CD4-positive, alpha-beta T cell (primary cell): ENCODE measurements around the gene GNG13. TPM values are rescaled to one million over a fixed set of nuclear protein-coding genes. Genes with fewer than 3 reads are reported as not detected.

Source experiments
- ATAC-seq: fragments of 200-7000 bp; cut with Tn5 transposase; one replicate; pipeline ENCODE4 v1.10.0; 2022; ENCODE audit warnings: mild to moderate bottlenecking; ENCODE audit not compliant: poor library complexity
- CTCF ChIA-PET: fragments of 350-600 bp; sonication (Branson Sonifier 250); formaldehyde crosslinking; loops from one replicate; lab custom pipeline; 2021; ENCODE audit warnings: antibody characterized with exemption, inconsistent platforms; lab: Charles Lee
- POLR2A ChIA-PET: fragments of 350-600 bp; sonication (Branson Sonifier 250); formaldehyde crosslinking; loops from one replicate; lab custom pipeline; 2021; ENCODE audit warnings: antibody characterized with exemption, inconsistent platforms; lab: Charles Lee
- DNase-seq, 14 experiments: peaks; one replicate each; pipeline ENCODE4 v3.0.0-alpha.2; 2013 to 2020; ENCODE audit warnings: mixed read lengths in 2 of 14
- H3K27ac ChIP-seq, 2 donors: one replicate each; pipeline versions ENCODE4 v1.5.1 to v1.7.0; 2013; ENCODE audit warnings: low read length in 2 of 2, low read depth in 1 of 2, mild to moderate bottlenecking in 1 of 2
- H3K27me3 ChIP-seq, 2 experiments: 1 replicate in 1 of 2; 2 replicates in 1 of 2; pipeline versions ENCODE4 v1.6.1 to v1.7.0; 2013; ENCODE audit warnings: low read length in 2 of 2, control low read depth in 1 of 2, mild to moderate bottlenecking in 1 of 2, moderate library complexity in 1 of 2; ENCODE audit not compliant: insufficient read depth in 2 of 2, control insufficient read depth in 1 of 2
- H3K36me3 ChIP-seq: one replicate; pipeline ENCODE4 v1.6.1; 2013; ENCODE audit warnings: low read length, control low read depth; ENCODE audit not compliant: insufficient read depth
- H3K4me1 ChIP-seq: one replicate; pipeline ENCODE4 v1.6.1; 2013; ENCODE audit warnings: low read length, control low read depth; ENCODE audit not compliant: insufficient read depth
- H3K4me3 ChIP-seq: one replicate; pipeline ENCODE4 v1.5.1; 2013; ENCODE audit warnings: mild to moderate bottlenecking, low read length, moderate library complexity
- H3K9me3 ChIP-seq, 2 experiments: 1 replicate in 1 of 2; 2 replicates in 1 of 2; pipeline versions ENCODE4 v1.6.1 to v1.7.0; 2013; ENCODE audit warnings: low read length in 2 of 2, mild to moderate bottlenecking in 2 of 2, control low read depth in 1 of 2, moderate library complexity in 1 of 2; ENCODE audit not compliant: control insufficient read depth in 1 of 2, insufficient read depth in 1 of 2
- H3K27ac Mint-ChIP-seq: one replicate; pipeline ENCODE4 v1.8.0; 2020; ENCODE audit warnings: mixed read lengths
- H3K27me3 Mint-ChIP-seq: one replicate; pipeline ENCODE4 v1.8.0; 2021; ENCODE audit warnings: mixed read lengths
- H3K36me3 Mint-ChIP-seq: one replicate; pipeline ENCODE4 v1.8.0; 2021; ENCODE audit warnings: low read depth, mixed read lengths
- H3K4me1 Mint-ChIP-seq: one replicate; pipeline ENCODE4 v1.8.0; 2021; ENCODE audit warnings: low read depth, mixed read lengths
- H3K4me3 Mint-ChIP-seq: one replicate; pipeline ENCODE4 v1.8.0; 2020; ENCODE audit warnings: mild to moderate bottlenecking, mixed read lengths
- H3K9me3 Mint-ChIP-seq: one replicate; pipeline ENCODE4 v1.8.0; 2020; ENCODE audit warnings: mixed read lengths
- intact Hi-C, 2 experiments: fragments of 100-400 bp; cut with DNase I in 1 of 2; cut with micrococcal nuclease in 1 of 2; formaldehyde crosslinking; loops; one replicate each; pipeline versions ENCODE4 v1.15.1 to v1.9.0; 2023 to 2025; cut with DNase I, micrococcal nuclease
- total RNA-seq, 174 experiments: library from RNA in 2 of 174; stranded (reverse) in 2 of 174; gene quantifications; one replicate each; pipeline ENCODE4 v1.2.3 and lab custom pipeline; 2021 to 2026
- TF ChIP-seq, protein P1 (sequence below): fragments of 200-600 bp; IDR thresholded peaks from one replicate; pipeline ENCODE4 v1.8.0; 2022; ENCODE audit warnings: antibody characterized with exemption, mild to moderate bottlenecking

The GNG13 gene
- total RNA-seq, 2 experiments from 2014 or later, result not detected

DNA sequence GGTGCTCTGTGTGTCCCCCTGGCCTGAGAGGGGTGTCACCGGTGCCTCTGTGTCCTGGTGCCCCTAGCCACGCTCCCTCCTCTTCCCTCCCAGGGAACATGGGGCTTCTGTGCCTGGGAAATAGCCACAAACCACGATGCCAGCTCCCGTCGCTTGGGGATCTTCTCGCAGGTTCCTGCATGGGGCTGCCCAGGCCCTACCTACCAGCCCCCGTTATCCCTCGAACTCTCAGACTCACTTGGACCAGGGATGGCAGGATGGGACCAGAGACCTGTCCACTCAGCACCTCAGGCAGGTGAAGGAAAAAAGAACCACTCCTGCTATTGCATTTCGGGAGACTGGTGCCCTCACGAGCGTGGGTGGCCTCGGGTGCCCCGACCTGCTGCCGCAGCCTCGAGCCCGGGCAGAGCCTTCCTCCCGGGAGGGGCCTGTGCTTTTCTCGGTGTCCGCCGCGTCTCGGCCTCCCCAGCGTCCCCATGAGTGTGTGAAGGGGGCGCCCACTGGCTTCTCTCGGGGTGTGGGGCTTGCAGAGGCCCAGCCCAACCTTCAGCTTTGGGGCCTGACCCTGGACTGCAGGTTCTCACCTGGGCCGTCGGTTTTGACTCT, 41.0 kb upstream of the GNG13 start:
- H3K27me3 ChIP-seq, result peaks cover 0 to 4% of the 10 kb centered on the region in 2 experiments
- ChIA-PET CTCF (no interaction called here), POLR2A (no interaction called here)
- ATAC-seq (no peak), DNase-seq (no peak)
- H3K27ac ChIP-seq, result no peak overlapping the region
- H3K4me1 ChIP-seq, result no peaks in the 10 kb centered on the region
- intact Hi-C loops, result no loop called here
- Mint-ChIP-seq H3K27ac (no peak overlapping the region), H3K4me1 (no peaks in the 10 kb centered on the region), H3K36me3 (no peaks in the 10 kb centered on the region), H3K9me3 (no peaks in the 10 kb centered on the region), H3K4me3 (no peak overlapping the region), H3K27me3 (no peaks in the 10 kb centered on the region)
- no peak overlapping the region for H3K4me3 ChIP-seq
- TF ChIP-seq, protein P1, sequence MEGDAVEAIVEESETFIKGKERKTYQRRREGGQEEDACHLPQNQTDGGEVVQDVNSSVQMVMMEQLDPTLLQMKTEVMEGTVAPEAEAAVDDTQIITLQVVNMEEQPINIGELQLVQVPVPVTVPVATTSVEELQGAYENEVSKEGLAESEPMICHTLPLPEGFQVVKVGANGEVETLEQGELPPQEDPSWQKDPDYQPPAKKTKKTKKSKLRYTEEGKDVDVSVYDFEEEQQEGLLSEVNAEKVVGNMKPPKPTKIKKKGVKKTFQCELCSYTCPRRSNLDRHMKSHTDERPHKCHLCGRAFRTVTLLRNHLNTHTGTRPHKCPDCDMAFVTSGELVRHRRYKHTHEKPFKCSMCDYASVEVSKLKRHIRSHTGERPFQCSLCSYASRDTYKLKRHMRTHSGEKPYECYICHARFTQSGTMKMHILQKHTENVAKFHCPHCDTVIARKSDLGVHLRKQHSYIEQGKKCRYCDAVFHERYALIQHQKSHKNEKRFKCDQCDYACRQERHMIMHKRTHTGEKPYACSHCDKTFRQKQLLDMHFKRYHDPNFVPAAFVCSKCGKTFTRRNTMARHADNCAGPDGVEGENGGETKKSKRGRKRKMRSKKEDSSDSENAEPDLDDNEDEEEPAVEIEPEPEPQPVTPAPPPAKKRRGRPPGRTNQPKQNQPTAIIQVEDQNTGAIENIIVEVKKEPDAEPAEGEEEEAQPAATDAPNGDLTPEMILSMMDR, result no peak
- H3K36me3 ChIP-seq, result no peaks in the 10 kb centered on the region
- H3K9me3 ChIP-seq, result peaks cover 6 to 17% of the 10 kb centered on the region in 2 experiments

DNA sequence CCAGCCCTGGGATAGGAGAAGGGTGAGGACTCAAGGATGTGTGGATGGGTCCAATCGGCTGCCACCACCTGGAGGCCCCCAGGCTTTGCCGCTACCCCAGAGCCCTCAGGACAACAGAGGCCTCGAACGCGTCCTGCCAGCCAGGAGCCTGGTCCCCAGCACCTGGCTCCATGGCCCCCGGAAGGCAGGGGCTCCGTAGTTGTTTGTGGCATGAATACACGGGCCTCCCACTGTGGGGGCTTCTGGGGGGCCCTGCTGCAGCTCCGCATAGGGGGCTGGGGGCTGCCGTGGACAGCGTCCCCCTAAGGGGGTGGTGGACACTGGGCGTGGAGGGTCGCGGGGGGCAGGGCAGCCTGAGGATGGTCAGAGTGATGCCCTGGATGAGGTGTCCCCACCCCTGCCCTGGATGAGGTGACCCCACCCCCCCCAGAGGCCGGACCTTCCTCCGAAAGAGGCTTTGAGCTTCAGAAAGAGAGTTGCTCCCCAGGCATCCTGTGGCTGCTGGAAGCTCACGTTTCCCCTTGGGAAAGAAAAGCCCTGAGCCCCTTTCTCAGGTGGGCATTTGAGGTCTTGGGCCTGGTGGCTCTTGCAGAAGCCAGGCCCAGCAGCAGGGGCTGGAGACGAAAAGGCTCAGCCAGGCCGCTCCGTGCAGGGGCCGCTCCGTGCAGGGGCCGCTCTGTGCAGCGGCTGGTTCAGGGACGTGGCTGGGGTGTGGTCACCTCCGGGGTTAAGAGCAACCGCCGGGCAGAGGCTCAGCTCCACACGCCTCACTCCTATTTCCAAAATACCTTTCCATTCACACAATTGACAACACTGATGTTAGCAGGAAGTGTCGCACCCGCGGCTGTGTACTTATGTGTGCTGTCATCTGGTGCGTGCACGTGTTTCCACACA, 40.3 kb upstream of the GNG13 start:
- Histone ChIP-seq H3K27ac (no peak overlapping the region), H3K9me3 (peaks cover 14 to 21% of the 10 kb centered on the region in 2 experiments), H3K36me3 (no peaks in the 10 kb centered on the region), H3K4me3 (no peak overlapping the region), H3K4me1 (no peaks in the 10 kb centered on the region), H3K27me3 (peaks cover 0 to 4% of the 10 kb centered on the region in 2 experiments)
- no peak for DNase-seq
- TF ChIP-seq, protein P1, result no peak
- Mint-ChIP-seq H3K9me3 (peaks cover 2% of the 10 kb centered on the region), H3K36me3 (no peaks in the 10 kb centered on the region), H3K27ac (no peak overlapping the region), H3K27me3 (no peaks in the 10 kb centered on the region), H3K4me3 (no peak overlapping the region), H3K4me1 (no peaks in the 10 kb centered on the region)
- ATAC-seq, result no peak
- intact Hi-C loops, result no loop called here
- ChIA-PET CTCF (no interaction called here), POLR2A (no interaction called here)

DNA sequence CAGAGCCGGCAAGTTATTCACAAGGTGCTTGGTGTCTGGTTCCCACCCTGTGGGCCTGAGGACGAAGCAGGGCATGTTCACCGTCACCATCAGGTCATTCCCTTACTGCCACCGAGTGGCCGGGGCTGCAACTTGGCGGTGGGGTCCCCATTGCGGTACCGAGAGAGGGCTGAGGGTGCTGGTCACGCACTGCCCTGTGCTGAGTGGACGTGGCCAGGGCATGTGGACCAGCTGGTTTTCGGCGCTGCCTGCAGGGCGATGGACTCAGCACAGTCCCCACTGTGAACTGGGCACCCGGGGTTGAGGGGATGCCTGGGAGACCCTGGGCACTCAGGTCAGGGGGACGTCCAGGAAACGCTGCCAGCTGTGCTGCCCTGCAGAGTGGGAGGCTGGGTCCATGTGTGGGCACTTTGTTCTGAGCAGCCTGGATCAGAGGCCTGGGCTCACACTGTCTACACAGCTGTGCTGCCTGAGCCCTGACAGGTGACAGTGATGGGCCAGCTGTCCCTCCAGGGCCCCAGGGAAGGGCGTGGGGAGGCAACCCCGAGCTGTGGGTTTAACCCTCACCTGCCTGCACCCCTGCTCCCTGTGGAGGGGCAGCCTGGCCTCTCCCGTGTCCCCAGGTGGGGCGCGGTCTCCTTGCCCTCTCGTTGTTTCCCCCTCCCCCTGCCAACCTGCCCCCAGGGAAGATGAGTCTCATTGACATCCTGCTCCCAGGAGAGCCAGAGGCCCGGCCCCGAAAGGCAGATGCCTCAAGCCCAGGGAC, 39.3 kb upstream of the GNG13 start:
- H3K36me3 Mint-ChIP-seq, result no peaks in the 10 kb centered on the region
- POLR2A ChIA-PET, result no interaction called here
- ATAC-seq, result no peak
- Histone ChIP-seq H3K4me1 (no peaks in the 10 kb centered on the region), H3K9me3 (peaks cover 17 to 31% of the 10 kb centered on the region in 2 experiments), H3K4me3 (no peak overlapping the region), H3K27me3 (peaks cover 0 to 4% of the 10 kb centered on the region in 2 experiments), H3K36me3 (no peaks in the 10 kb centered on the region), H3K27ac (no peak overlapping the region)
- intact Hi-C loops, result no loop called here
- peaks cover 2% of the 10 kb centered on the region for H3K9me3 Mint-ChIP-seq
- H3K4me1 Mint-ChIP-seq, result no peaks in the 10 kb centered on the region
- H3K27ac Mint-ChIP-seq, result no peak overlapping the region
- no peak for DNase-seq
- no peaks in the 10 kb centered on the region for H3K27me3 Mint-ChIP-seq
- TF ChIP-seq, protein P1, result no peak
- CTCF ChIA-PET, result no interaction called here
- H3K4me3 Mint-ChIP-seq, result no peak overlapping the region
